Endothelial cell of umbilical vein (primary cell): ENCODE results near the gene VAV2. TPM values are rescaled to one million over a fixed set of nuclear protein-coding genes. Genes with fewer than 3 reads are reported as not detected.

ENCODE experiments used
- BruUV-seq: library from RNA; stranded (reverse); fragments of 400-500 nt; replicated peaks from 2 replicates; lab custom pipeline; 2021; lab: Mats Ljungman, UMichigan
- CTCF ChIA-PET: fragments of 300-600, 350-600 bp; sonication (Branson Sonifier 250); formaldehyde crosslinking; loops from one replicate; lab custom pipeline; 2021; ENCODE audit warnings: antibody characterized with exemption, inconsistent platforms; lab: Charles Lee
- POLR2A ChIA-PET: fragments of 300-600, 350-600 bp; sonication (Branson Sonifier 250); formaldehyde crosslinking; loops from one replicate; lab custom pipeline; 2021; ENCODE audit warnings: antibody characterized with exemption, inconsistent platforms; lab: Charles Lee
- DNase-seq: peaks from one replicate; pipeline ENCODE4 v3.0.0-alpha.2; 2011; ENCODE audit warnings: low read depth, low spot score
- FAIRE-seq: peaks from 2 replicates; lab custom pipeline; 2011; peaks lifted over from hg19 to GRCh38; lab: Jason Lieb, UNC
- H2AFZ ChIP-seq: 2 replicates; pipeline ENCODE4 v1.6.0; 2012; ENCODE audit warnings: low read depth, low read length, control low read depth, inconsistent platforms
- H3K27ac ChIP-seq: 2 replicates; pipeline ENCODE4 v1.5.1; 2011; ENCODE audit warnings: low read depth, mild to moderate bottlenecking, control low read depth, low read length, moderate library complexity; ENCODE audit not compliant: insufficient read depth
- H3K27me3 ChIP-seq, 2 experiments: 2 replicates each; pipeline versions ENCODE4 v1.6.0 to v1.6.1; 2011; ENCODE audit warnings: low read length in 2 of 2, mixed read lengths in 1 of 2; ENCODE audit not compliant: control insufficient read depth in 2 of 2, insufficient read depth in 2 of 2
- H3K36me3 ChIP-seq, 2 experiments: 2 replicates in 1 of 2; 3 replicates in 1 of 2; pipeline ENCODE4 v1.5.1; 2011; ENCODE audit warnings: low read length in 2 of 2, mild to moderate bottlenecking in 1 of 2, moderate library complexity in 1 of 2; ENCODE audit not compliant: control insufficient read depth in 2 of 2, insufficient read depth in 2 of 2; ENCODE audit errors: extremely low read depth in 1 of 2
- H3K4me1 ChIP-seq: 3 replicates; pipeline ENCODE4 v1.5.1; 2011; ENCODE audit warnings: mild to moderate bottlenecking, low read length; ENCODE audit not compliant: control insufficient read depth, insufficient read depth; ENCODE audit errors: extremely low read depth
- H3K4me2 ChIP-seq: 2 replicates; pipeline ENCODE4 v1.6.1; 2011; ENCODE audit warnings: low read length, control low read depth, mixed read lengths; ENCODE audit not compliant: insufficient read depth
- H3K4me3 ChIP-seq, 3 experiments: fragments of 200-600 bp in 1 of 3; sonication (generic), shearing (Covaris generic) in 1 of 3; replicated peaks in 1 of 3; 2 replicates each; pipeline ENCODE4 v1.5.1; 2011 to 2016; ENCODE audit warnings: control low read depth in 3 of 3, low read length in 3 of 3, mild to moderate bottlenecking in 2 of 3, inconsistent platforms in 1 of 3, low read depth in 1 of 3, moderate library complexity in 1 of 3; ENCODE audit not compliant: insufficient read depth in 1 of 3
- H3K79me2 ChIP-seq: 2 replicates; pipeline ENCODE4 v1.6.0; 2012; ENCODE audit warnings: low read length, inconsistent platforms; ENCODE audit not compliant: control insufficient read depth, insufficient read depth
- H3K9ac ChIP-seq: replicated peaks from 2 replicates; pipeline ENCODE3; 2011; ENCODE audit warnings: low read length, control low read depth; ENCODE audit not compliant: insufficient read depth; ENCODE audit errors: extremely low read depth
- H3K9me1 ChIP-seq: replicated peaks from 3 replicates; pipeline ENCODE4 v1.6.0; 2011; ENCODE audit warnings: mild to moderate bottlenecking, low read length; ENCODE audit not compliant: control insufficient read depth, insufficient read depth; ENCODE audit errors: extremely low read depth
- H3K9me3 ChIP-seq: replicated peaks from 2 replicates; pipeline ENCODE4 v1.5.1; 2012; ENCODE audit warnings: low read length, inconsistent platforms; ENCODE audit not compliant: control insufficient read depth, insufficient read depth
- H4K20me1 ChIP-seq: replicated peaks from 2 replicates; pipeline ENCODE3; 2011; ENCODE audit warnings: mild to moderate bottlenecking, low read length; ENCODE audit not compliant: control insufficient read depth, insufficient read depth; ENCODE audit errors: extremely low read depth
- JUN ChIP-seq: IDR thresholded peaks from 2 replicates; pipeline ENCODE4 v1.6.1; 2011; ENCODE audit warnings: borderline replicate concordance, low read depth; ENCODE audit not compliant: insufficient read length, insufficient read depth
- MAX ChIP-seq: IDR thresholded peaks from 2 replicates; pipeline ENCODE4 v1.6.1; 2011; ENCODE audit not compliant: insufficient read depth, insufficient read length
- MYC ChIP-seq: IDR thresholded peaks from one replicate; pipeline ENCODE4 v1.6.1; 2011; ENCODE audit warnings: mild to moderate bottlenecking, low read depth, low read length
- POLR2A ChIP-seq: IDR thresholded peaks from 2 replicates; pipeline ENCODE4 v1.6.1; 2012; ENCODE audit warnings: low read depth, mild to moderate bottlenecking, control low read depth, low read length
- POLR2AphosphoS5 ChIP-seq: IDR thresholded peaks from 2 replicates; pipeline ENCODE4 v1.6.1; 2012; ENCODE audit warnings: low read depth, mild to moderate bottlenecking, control low read depth, low read length, moderate library complexity; ENCODE audit not compliant: insufficient read depth
- dilution Hi-C: fragments of 300-500 bp; cut with MboI; formaldehyde crosslinking; loops from one replicate; pipeline ENCODE4 v1.15.0; 2019; ENCODE audit warnings: low sequenced_read_pairs; ENCODE audit not compliant: extremely low pct_ligation_motif_present
- intact Hi-C: fragments of 100-400 bp; cut with micrococcal nuclease; formaldehyde crosslinking; loops from one replicate; pipeline ENCODE4 v1.10.0; 2022
- polyA plus RNA-seq, 4 experiments: library from polyadenylated mRNA; depleted of rRNA in 3 of 4; stranded (reverse) in 3 of 4; unstranded in 1 of 4; fragments of >200 nt; gene quantifications; 2 replicates each; pipeline versions ENCODE4 v1.2.1 to v1.2.3, GENCODE V29; 2011 to 2012; ENCODE audit warnings: missing spikeins in 1 of 4
- total RNA-seq: library from RNA; stranded (reverse); gene quantifications from 2 replicates; pipeline ENCODE4 v1.2.3, GENCODE V29; 2021
- TF ChIP-seq, protein P1 (sequence below), 2 donors: IDR thresholded peaks; 1 replicate in 1 of 2; 2 replicates in 1 of 2; pipeline ENCODE4 v1.5.1; 2011; ENCODE audit warnings: low read length in 2 of 2, mild to moderate bottlenecking in 2 of 2, moderate library complexity in 2 of 2, control low read depth in 1 of 2, inconsistent platforms in 1 of 2, low read depth in 1 of 2; ENCODE audit not compliant: insufficient read depth in 1 of 2; ENCODE audit errors: extremely low read depth in 1 of 2

The VAV2 gene
- total and polyA plus RNA-seq, 2 donors (not counting 3 experiments of a cell fraction or from before 2014, with no cell fraction given), result 10.6 to 30.6 TPM

DNA sequence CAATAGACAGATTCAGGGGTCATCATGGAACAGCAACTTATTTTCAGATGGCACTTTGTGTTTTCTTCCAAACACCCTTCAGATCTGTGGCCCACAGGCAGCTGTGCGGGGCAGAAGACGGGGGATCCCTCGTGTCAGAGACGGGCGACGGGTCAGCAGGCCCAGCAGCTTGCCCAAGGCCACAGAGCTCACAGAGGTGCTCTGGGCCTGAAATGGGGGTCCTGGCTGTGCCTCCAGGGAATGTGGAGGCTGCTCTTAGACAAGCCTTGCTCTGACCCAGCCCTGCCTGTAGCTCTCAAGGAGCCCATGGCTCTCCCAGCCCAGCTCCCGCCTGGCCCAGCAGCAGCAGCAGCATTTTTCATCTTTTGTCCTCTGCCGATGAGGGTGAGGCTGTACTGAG is 213.0 kb downstream of the VAV2 start:
- no TSS peak for BruUV-seq
- DNase-seq, result no peak
- TF ChIP-seq POLR2AphosphoS5 (no peak), MAX (no peak), JUN (no peak), MYC (no peak), POLR2A (no peak)
- TF ChIP-seq, protein P1, sequence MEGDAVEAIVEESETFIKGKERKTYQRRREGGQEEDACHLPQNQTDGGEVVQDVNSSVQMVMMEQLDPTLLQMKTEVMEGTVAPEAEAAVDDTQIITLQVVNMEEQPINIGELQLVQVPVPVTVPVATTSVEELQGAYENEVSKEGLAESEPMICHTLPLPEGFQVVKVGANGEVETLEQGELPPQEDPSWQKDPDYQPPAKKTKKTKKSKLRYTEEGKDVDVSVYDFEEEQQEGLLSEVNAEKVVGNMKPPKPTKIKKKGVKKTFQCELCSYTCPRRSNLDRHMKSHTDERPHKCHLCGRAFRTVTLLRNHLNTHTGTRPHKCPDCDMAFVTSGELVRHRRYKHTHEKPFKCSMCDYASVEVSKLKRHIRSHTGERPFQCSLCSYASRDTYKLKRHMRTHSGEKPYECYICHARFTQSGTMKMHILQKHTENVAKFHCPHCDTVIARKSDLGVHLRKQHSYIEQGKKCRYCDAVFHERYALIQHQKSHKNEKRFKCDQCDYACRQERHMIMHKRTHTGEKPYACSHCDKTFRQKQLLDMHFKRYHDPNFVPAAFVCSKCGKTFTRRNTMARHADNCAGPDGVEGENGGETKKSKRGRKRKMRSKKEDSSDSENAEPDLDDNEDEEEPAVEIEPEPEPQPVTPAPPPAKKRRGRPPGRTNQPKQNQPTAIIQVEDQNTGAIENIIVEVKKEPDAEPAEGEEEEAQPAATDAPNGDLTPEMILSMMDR (IDR thresholded peaks at IDR 0.05; ENCODE audit: extremely low read depth in 1 of 2, insufficient read depth in 1 of 2, low read depth in 1 of 2, low read length in 2 of 2), result no peak
- intact Hi-C loops, result no loop called here
- Histone ChIP-seq H3K9me1 (no peaks in the 10 kb centered on the region), H3K27me3 (no peaks in the 10 kb centered on the region), H2AFZ (no peak overlapping the region), H3K36me3 (peaks cover 6 to 32% of the 10 kb centered on the region in 2 experiments), H3K9ac (no peak overlapping the region), H3K27ac (no peak overlapping the region), H3K4me2 (no peak overlapping the region), H3K4me3 (no peak overlapping the region), H3K9me3 (no peaks in the 10 kb centered on the region), H4K20me1 (no peaks in the 10 kb centered on the region), H3K79me2 (no peaks in the 10 kb centered on the region), H3K4me1 (no peaks in the 10 kb centered on the region)
- CTCF ChIA-PET, result interaction anchor here (0.7 to 1.2 kb wide), 2 partner anchors 212 to 216 kb away, joined by 3 read pairs; no protein-coding TSS in a partner anchor
- POLR2A ChIA-PET, result no interaction called here
- FAIRE-seq, result no peak
- dilution Hi-C loops, result no loop called here
